K562 (cell line): ENCODE measurements around the gene CDPF1. TPM values are rescaled to one million over a fixed set of nuclear protein-coding genes. Genes with fewer than 3 reads are reported as not detected.

Experiments
- CREB5 ChIP-seq: fragments of 250-450 bp; sonication (Bioruptor Pico); IDR thresholded peaks from 2 replicates; pipeline ENCODE4 v1.5.0; 2020; ENCODE audit warnings: mild to moderate bottlenecking
- CTCFL ChIP-seq: IDR thresholded peaks from 2 replicates; pipeline ENCODE4 v1.6.1; 2011; ENCODE audit warnings: borderline replicate concordance, low read depth, mild to moderate bottlenecking, moderate library complexity, low read length; ENCODE audit not compliant: insufficient read depth, poor library complexity, severe bottlenecking
- ERF ChIP-seq: fragments of 450-650 bp; formaldehyde crosslinking; IDR thresholded peaks from 2 replicates; pipeline ENCODE4 v1.4.0; 2020; ENCODE audit warnings: mild to moderate bottlenecking, mixed read lengths
- JUNB ChIP-seq: fragments of 450-650 bp; formaldehyde crosslinking; conservative IDR thresholded peaks from 2 replicates; pipeline ENCODE4 v1.4.0; 2020; ENCODE audit warnings: mild to moderate bottlenecking
- NCOR1 ChIP-seq: fragments of 450-650 bp; IDR thresholded peaks from 2 replicates; pipeline ENCODE4 v1.6.1; 2016; ENCODE audit warnings: mild to moderate bottlenecking, moderate library complexity
- NRF1 ChIP-seq, 2 experiments: fragments of 450-650 bp; IDR thresholded peaks in 1 of 2; conservative IDR thresholded peaks in 1 of 2; 2 replicates each; pipeline ENCODE4 v1.6.1; 2014; ENCODE audit warnings: mild to moderate bottlenecking in 2 of 2
- POLR3G ChIP-seq: IDR thresholded peaks from 2 replicates; pipeline ENCODE4 v1.6.1; 2011; ENCODE audit not compliant: insufficient read length, insufficient replicate concordance; ENCODE audit errors: extremely low read depth
- REST ChIP-seq, 2 experiments: fragments of 450-650 bp; formaldehyde crosslinking in 1 of 2; IDR thresholded peaks; 2 replicates each; pipeline versions ENCODE4 v1.4.0 to v1.6.1; 2014 to 2020; ENCODE audit warnings: mild to moderate bottlenecking in 2 of 2, borderline replicate concordance in 1 of 2, low read depth in 1 of 2
- SMAD3 ChIP-seq: fragments of 450-650 bp; formaldehyde crosslinking; conservative IDR thresholded peaks from 2 replicates; pipeline ENCODE4 v1.4.0; 2020; ENCODE audit warnings: mild to moderate bottlenecking
- SNIP1 ChIP-seq: fragments of 450-650 bp; IDR thresholded peaks from 2 replicates; pipeline ENCODE4 v1.7.1; 2017; ENCODE audit warnings: low read depth, mild to moderate bottlenecking
- TRIM28 ChIP-seq: fragments of 450-650 bp; IDR thresholded peaks from 2 replicates; pipeline ENCODE4 v1.6.1; 2017
- U2AF1 ChIP-seq: fragments of 200-400 bp; formaldehyde crosslinking; optimal IDR thresholded peaks from 2 replicates; pipeline ENCODE3; 2017; ENCODE audit warnings: mild to moderate bottlenecking, low read depth, low read length, moderate library complexity
- ZNF449 ChIP-seq: fragments of 250-450 bp; sonication (Bioruptor Pico); IDR thresholded peaks from 2 replicates; pipeline ENCODE4 v1.8.0; 2022; ENCODE audit warnings: moderate library complexity, mild to moderate bottlenecking, inconsistent platforms
- polyA plus RNA-seq, 8 experiments: library from polyadenylated mRNA; depleted of rRNA in 4 of 8; stranded (reverse) in 5 of 8; unstranded in 3 of 8; fragments of >200 nt; fragmentation: Nextera tagmentation in 2 of 8; fragmentation: Illumina TruSeq in 1 of 8; extraction: Ambion mirVana in 2 of 8; extraction: Trizol in 1 of 8; gene quantifications; 2 replicates each; pipeline versions ENCODE4 v1.2.1 to v1.2.3, GENCODE V29; 2011 to 2014; ENCODE audit warnings: inconsistent platforms in 1 of 8, missing spikeins in 1 of 8
- total RNA-seq, 7 experiments: library from RNA; depleted of rRNA in 6 of 7; stranded (reverse); fragments of >200 nt in 6 of 7; fragmentation: Illumina TruSeq in 2 of 7; extraction: Trizol in 2 of 7; gene quantifications; 2 replicates each; pipeline versions ENCODE4 v1.2.1 to v1.2.3, GENCODE V29; 2011 to 2021; ENCODE audit warnings: low replicate concordance in 1 of 7

CDPF1 gene
- total and polyA plus RNA-seq, 9 of the 15 experiments (the other 6 are each of a cell fraction or from before 2014, with no cell fraction given), result 0.84 to 19.5 (median 9.1) TPM

- TF ChIP-seq ZNF449 (CRISPR knock-in tag) (no peak), JUNB (CRISPR knock-in tag) (no peak), TRIM28 (no peak), ERF (CRISPR knock-in tag) (no peak), SMAD3 (CRISPR knock-in tag) (no peak), SNIP1 (no peak), CREB5 (CRISPR knock-in tag) (no peak), U2AF1 (no peak), NCOR1 (no peak), REST (IDR thresholded peaks at IDR 0.05; ENCODE audit: borderline replicate concordance) (peak; percentile 8; the same call in 1 of the 2 replicates), REST (CRISPR knock-in tag; IDR thresholded peaks at IDR 0.05; ENCODE audit: low read depth) (0 out of 2 replicates have a peak, but pooled peaks have one; percentile 21), NRF1 (conservative IDR thresholded peaks at IDR 0.05 in 1 of 2, IDR thresholded peaks at IDR 0.05 in 1 of 2) (peak; percentile 92 to 93), POLR3G (no peak), CTCFL (no peak)
These were observed at the start of gene CDPF1 (continued) for GRCh38 chr22:46250035-46250782.
